HG03108 (cell line): ENCODE results near the gene FCMR.
"Not testable (repeated sequence)": the region's sequence is repeated elsewhere in the genome, so short reads cannot be mapped to it uniquely, and the experiment has no call there.

ENCODE experiments used
- ATAC-seq: cut with Tn5 transposase; IDR thresholded peaks from one replicate; pipeline ENCODE4 v1.9.1; 2021; ENCODE audit warnings: moderate library complexity; ENCODE audit not compliant: unreplicated experiment

FCMR gene

DNA sequence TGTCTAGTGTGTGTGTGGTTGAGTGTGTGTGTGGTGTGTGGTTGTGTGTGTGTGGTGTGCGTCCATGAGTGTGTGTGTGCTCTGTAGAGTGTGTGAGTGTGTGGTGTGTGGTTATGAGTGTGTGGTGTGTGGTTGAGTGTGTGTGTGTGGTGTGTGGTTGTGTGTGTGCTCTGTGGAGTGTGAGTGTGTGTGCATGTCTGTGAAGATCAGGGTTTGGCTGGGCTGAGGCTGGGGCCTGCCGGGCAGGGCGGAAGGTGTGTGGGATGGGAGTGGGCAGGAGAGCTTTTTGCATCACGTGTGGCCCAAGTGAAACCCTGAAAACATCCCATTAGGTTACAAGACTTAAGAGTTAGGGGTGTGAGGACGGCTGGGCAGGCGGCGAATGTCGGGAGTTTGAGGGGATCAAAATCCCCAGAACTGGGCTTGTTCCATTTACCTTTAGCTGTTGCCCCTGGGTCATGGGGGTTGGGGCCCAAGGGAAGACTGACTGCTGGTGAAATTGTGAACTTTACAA lies 2.9 kb upstream of the FCMR start:
- peak; percentile 12 for ATAC-seq

DNA sequence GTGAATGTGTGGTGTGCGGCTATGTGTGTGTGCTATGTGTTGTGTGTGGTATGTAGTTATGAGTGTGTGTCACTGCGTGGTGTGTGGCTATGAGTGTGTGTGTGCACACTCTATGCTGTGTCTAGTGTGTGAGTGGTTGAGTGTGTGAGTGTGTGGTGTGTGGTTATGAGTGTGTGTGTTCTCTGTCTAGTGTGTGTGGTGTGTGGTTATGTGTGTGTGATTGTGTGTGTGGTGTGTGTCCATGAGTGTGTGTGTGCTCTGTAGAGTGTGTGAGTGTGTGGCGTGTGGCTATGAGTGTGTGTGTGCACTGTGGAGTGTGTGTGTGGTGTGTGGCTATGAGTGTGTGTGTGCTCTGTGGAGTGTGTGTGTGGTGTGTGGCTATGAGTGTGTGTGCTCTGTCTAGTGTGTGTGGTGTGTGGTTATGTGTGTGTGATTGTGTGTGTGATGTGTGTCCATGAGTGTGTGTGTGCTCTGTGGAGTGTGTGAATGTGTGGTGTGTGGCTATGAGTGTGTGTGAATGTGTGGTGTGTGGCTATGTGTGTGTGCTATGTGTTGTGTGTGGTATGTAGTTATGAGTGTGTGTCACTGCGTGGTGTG lies 2.3 kb upstream of the FCMR start:
- not testable (repeated sequence) for ATAC-seq

DNA sequence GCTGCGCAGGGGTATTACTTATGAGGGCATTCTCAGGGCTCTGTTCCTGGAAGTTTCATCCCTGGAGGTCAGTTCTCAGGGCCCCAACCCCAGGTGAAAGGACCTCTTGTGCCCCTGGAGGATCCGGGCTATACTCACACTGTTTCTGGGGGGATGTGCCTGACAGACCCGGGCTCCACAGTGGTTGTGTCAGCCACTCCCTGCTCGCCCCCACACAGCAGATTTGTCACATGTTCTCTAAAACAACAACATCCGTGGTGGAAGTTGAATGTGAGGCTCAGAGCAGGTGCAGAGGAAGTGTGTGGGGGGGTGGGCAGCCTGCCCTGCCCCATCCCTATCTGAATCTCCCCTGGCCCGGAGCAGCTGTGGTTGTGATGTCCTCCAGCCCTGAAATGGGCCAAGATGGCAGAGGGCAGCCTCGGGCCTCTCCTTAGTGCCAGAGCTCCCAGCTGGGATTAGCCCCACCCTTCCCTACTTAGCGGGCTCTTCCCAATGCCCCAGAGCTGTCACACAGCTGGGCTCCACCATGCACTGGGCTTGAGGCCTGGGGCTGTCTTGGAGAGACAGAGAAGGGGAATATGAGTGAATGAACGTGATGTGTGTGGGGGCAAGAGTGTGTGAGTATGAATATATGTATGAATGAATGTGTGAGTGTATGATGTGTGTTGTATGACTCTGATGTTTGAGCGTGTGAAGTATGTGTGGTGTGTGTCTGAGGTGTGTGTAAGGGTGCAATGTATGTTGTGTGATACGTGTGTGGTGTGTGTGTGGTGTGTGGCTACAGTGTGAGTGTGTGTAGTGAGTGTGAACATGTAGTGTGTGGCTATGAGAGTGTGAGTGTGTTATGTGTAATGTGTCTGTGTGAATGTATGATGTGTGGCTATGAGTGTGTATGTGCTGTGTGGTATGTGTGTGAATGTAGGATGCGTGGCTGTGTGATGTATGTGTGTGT lies 1.5 kb upstream of the FCMR start:
- ATAC-seq: peak; percentile 51

DNA sequence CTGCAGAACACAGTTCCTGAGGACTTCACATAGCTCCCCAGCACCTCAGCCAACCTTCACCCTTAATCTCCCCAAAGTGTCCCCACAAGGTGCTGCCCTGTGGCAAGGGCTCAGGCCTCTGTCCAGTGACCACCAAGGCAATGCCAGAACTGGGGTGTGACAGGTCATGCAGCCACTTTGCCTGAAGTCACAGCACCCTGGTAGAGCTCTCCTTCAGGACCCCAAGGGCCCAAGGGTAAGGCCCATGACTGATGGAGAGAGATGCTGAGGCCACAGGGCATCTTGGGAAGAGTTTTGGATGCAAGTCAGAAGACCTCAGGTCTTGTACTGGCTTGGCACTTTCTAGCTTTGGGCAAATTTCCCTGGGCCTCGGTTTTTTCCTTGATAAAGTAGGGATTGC lies 783 bp upstream of the FCMR start:
- no peak for ATAC-seq

DNA sequence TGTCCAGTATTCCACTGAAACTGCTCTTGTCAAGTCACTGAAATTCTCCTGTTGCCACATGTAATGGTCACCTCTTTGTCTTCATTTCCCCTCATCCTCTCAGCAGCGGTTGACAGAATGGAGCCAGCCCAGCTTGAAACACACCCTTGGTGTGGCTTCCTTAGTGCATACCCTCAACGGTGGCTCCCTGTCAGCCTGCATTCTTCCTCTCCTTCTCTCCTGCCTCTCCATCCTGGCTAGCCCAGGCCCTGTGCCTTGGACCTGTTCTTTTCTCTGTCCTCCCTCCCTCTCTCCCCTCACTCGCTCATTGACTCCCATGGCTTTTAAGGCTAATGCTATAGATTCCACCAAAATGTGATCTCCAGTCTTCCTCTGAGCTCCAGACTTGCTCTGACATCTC lies 3.7 kb downstream of the FCMR start:
- no peak for ATAC-seq

DNA sequence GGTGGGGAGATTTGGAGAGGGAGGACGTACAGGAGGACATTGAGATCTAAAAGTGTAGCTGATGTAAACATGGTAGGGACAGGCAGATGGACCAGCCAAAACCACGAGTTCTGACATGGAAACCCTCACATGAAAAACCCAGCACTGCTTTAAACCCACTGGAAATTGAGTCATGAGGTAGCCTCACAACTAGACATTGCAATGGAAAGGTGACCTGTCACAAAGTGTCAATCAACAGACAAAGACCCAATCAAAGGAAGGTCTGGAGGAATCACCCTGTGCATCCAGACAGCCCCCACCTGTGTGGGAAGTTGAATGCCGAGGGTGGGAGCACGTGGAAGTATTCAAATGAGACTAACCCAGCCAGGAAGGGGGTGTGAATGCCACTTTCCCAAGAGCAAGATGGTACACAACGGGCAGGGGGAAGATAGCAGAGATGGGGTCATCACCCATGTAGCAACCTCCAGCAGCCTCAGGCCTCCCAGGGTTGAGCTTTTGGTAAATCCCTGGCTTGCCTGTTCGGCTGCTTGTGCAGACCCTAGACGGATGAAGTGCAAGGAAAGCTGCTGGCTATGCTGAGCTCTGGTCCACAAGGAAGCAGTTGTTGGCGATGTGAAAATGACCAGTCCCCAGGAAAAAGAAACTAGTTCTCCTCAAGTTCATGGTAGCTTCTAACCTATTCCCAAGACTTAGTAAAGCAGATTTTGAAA lies 5.6 kb downstream of the FCMR start:
- no peak for ATAC-seq

DNA sequence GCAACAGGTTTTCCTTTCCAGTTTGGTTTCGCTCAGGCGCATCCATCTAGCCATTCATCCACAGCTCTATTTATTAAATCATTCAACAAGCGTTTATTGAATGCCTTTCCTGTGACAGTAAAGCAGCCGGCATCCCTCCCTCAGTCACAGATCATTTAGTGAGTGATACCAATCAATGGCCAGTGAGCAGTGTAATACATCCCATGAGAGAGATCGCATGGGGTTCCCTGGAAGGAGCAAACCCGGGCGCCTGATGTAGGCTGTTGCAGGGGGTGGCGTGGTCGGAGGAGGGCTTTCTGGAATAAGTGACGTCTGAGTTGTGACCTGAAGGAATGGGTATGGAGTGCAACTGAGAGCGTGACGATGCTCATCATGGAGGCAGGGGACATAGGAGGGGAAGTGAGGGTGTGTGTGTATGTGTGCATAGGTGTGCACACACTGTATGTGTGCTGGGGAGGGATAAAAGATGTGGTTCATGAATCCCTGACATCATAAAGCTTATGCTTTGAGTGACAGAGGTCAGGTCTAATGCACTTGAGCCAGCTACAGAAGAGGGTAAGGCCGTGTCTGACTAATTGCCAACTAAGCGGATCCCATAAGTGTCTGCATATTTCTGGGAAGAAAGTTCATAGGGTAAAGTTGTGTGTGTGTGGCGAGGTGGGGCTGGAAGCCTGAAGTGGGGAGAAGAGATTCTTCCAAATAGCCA lies 6.6 kb downstream of the FCMR start:
- no peak for ATAC-seq

DNA sequence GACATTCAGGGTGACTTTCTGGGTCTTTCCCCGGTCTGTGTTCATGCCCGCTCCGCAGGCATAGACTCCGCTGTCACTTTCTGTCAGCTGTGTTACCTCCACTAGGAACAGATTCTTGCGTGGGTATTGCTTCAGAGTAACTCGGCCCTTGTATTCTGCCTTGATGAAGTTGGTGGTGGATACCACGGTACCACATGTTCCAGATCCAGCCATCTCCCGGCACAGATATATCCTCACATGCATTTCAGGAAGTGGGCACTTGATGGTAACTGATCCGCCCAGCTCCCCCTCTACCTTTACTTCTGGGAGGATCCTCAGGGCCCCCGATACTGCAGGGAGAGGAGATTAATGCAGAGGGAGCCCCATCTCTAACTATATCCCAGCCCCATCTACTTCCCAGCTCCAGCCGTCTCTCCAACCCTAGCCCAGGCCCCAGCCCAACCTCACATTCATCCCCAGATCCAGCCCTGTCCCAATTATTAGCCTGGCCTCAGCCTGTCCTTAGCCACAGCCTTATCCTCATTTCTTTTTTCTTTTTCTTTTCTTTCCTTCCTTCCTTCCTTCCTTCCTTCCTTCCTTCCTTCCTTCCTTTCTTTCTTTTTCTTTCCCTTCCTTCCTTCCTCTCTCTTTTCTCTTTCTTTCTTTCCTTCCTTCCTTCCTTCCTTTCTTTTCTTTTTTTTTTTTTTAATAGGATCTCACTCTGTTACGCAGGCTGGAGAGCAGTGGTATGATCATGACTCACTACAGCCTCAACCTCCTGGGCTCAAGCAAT lies 7.8 kb downstream of the FCMR start:
- no peak for ATAC-seq

DNA sequence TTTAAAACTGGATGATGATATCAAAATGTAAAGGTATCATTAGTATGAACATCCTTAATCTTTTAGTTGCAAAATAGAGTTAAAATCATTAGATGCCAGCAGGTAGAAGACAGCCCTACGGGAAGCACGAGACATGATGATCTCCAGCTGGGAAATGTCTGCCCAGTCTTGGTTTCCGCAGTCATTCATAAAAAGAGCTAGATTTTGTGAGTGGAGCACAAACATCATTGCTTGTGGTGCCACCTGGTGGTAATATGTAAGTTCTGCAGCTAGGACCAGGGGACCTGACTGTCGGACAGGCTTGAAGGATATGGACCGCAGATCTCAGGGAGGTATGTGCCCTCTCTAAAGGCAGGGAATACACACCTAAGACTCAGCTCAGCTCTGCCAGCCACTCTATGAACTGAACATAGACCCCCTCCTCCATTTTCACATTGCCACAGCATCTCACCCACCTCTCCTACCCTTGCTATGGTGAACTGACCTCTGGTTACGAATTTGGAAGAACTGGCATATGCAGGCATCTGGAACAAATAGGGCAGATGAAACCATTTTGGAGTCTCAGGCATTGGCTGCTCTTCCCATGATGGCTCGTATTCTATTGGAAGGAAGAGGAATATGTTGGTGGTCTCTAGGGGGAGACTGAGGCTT lies 9.2 kb downstream of the FCMR start:
- ATAC-seq: no peak

DNA sequence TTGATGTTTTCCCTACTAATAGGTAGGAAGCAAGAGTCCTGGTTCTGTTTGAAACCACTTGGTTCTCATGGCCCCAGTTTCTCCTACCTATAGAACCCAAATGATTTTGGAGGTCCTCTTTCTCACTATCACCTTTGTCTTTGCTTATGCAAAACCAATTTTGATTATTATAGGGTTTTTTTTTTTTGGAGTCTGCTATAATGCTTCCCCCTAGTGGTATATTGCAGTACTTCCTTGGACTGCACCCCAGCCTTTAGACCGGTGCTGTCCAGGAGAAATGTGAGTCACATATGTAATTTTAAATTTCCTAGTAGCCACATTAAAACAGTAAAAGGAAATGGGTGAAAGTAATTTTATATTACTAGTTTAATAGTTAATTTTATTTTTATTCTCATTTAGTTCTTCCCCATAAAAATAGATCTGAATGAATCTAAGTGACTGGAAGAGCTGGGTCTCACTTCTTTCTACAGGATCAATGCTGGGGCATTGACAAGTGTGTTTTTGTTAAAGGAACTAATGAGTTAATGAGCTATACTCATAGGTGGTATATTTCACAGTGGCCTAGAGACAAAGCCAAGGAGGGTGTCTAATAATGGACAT lies 10.6 kb downstream of the FCMR start:
- ATAC-seq: no peak

DNA sequence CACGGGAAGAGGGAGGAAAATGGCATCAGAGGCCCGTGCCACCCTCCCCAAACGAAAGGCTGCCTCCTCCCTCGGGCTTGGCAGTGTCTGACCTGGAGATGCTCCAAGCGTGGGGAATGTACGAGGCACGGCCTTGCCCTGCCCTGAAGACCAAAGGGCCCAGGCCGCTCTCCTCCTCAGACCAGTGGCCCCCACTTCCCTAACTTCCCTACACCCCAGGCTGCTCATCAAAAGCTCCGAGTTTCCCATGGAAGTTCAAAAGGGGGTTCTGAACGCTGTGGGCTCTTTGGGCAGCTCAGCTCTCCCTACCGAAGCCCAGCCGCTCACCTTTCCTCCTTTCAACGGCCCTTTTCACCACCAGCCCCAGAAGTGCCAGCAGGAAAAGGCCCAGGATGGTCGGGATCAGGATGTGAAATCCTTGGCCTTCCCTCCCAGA lies 11.8 kb downstream of the FCMR start:
- no peak for ATAC-seq

DNA sequence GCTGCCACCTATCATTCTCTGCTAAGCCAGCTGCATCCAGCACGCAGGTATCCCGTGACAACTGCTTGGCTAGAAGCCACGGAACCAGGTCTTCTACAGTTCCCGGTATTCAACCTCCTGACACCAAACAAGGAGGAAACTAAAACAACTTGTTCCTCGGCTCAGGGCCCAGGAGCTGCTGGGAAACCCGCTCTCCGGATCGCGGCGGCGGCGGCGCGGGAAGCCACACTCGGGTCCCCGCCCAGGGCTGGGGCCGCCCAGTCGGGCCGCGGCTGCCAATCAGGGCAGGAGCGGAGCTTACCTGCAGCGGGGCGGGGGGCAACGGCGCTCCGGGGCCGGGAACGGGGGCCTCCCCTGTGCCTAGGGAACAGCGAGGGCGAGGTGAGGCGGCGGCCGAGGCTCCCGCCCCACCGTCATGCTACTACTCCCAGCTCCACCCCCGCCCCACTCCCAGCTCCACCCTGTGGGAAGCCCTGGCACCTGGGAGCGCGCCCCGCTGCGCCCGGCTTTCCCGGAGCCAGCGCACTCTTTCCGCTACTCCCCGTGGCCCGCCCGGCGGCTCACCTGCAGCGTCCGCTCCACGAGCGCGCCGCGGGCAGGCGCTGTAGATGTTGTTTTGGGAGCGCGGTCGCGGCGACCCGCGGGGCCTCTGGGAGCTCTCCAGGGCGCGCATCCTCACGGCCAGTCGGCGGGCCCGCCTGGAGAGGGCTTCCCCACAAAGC lies 12.4 kb downstream of the FCMR start:
- ATAC-seq: no peak

DNA sequence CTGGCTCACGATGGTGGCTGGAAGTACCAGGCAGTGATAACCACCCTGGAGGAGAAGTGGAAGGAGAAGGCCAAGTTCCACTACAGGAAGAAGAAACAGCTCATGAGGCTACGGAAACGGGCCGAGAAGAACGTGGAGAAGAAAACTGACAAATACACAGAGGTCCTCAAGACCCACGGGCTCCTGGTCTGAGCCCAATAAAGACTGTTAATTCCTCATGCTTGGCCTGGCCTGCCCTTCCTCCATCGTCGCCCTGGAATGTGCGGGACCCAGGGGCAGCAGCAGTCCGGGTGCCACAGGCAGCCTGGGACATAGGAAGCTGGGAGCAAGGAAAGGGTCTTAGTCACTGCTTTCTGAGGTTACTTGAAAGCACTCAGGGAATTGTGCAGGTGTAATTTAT lies 13.7 kb downstream of the FCMR start:
- ATAC-seq: no peak

DNA sequence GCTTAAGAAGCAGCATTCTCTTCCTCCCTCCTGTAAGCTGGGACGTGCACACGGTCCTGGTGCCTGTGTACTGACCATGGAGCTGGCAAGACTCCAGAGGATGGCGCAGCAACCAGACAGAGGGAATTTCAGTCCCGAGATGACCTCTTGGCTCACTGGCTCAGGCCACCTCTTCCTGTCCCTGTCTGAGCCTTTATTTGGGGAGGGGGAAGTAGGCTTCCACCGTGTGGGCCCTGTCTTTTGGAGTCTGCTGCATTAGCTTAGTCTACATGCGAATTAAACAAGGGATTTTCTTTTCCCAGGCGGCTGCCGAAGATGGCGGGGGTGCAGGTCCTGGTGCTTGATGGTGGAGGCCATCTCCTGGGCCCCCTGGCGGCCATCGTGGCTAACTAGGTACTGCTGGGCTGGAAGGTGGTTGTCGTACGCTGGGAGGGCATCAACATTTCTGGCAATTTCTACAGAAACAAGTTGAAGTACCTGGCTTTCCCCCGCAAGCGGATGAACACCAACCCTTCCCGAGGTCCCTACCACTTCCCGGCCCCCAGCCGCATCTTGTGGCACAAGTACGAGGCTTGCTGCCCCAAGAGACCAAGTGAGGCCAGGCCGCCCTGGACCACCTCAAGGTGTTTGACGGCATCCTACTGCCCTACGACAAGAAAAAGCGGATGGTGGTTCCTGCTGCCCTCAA lies 14.3 kb downstream of the FCMR start:
- no peak for ATAC-seq

DNA sequence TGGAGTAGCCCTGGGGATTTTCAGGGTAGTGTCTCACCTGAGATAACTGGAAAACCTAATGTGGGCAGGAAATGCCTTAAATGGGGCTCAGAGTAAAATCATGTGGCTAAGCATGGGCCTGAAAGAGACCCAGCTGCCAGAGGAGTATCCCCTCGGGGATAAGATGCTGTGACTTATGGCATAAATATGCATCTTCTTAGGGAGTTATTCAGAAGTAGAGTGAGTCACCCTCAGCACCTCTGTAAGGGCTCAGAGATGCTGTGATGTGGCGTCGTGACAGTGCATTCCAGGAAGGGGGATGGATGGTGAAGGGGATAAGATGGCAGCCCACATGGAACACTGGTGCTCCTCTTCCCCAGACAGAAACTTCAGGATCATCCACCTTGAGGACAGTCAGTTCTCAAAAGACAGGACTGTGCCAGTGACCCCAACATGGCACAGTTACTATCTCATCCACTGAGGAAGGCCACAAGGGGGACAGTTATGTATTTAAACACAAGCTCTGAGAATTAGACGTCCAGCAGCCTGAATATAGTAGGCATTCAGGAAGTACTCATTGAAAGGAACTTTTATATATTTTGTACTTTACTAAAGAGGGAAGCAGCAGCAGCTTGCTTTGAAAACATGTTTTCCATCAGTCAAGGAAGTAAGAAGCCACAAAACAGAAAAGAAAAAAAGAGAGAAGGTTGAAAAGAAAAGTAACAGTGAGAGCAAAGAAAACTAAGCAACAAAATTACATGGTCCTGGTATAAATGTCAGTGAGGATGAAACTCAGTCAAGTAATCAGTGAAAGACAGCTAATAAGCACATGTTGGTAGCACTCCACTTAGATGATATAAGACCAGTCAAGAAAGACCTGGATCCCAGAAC lies 16.2 kb downstream of the FCMR start:
- ATAC-seq: peak; percentile 59

DNA sequence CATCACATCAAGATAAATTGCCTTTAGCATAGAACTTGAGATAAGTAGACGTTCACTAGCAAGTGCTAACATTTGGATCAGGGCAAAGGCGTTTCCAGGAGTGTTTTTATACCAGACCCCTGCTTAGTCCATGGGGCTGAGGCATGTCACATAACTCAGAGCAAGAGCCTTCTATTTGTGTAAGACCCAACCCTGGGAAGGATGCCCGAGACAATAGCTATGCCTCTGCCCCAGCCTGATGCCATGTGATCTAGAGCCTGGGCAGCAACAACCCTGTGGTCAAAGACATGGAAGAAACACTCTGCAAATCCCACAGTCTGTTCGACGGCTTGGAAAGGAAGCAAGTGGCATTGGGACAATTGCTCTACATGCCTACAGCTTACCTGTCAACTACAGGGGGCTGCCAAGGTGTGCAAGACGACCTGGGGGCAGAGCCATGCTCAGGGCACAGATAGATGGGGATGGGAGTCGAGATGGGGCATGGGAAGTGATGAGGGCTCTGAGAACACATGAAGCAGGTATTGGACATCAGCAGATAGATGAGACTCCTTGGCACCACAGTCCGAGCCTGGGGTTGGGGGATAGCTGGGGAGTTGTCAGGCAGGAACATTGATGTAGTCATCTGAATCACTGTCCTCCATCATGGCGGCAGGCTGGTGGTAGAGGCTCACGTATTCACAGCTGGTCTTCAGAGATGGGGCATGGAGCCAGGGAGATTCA lies 17.2 kb downstream of the FCMR start:
- no peak for ATAC-seq
